GM19239 (cell line): ENCODE results near the gene MDN1.

ENCODE experiments used
- DNase-seq: peaks from one replicate; pipeline ENCODE4 v3.0.0; 2011; ENCODE audit warnings: low spot score; ENCODE audit not compliant: insufficient read length
- FAIRE-seq: peaks from 2 replicates; lab custom pipeline; 2011; peaks lifted over from hg19 to GRCh38; lab: Jason Lieb, UNC

Gene MDN1

GRCh38 chr6:89619567-89619966 lies 200.0 kb downstream of the MDN1 start:
- no peak for FAIRE-seq

DNA sequence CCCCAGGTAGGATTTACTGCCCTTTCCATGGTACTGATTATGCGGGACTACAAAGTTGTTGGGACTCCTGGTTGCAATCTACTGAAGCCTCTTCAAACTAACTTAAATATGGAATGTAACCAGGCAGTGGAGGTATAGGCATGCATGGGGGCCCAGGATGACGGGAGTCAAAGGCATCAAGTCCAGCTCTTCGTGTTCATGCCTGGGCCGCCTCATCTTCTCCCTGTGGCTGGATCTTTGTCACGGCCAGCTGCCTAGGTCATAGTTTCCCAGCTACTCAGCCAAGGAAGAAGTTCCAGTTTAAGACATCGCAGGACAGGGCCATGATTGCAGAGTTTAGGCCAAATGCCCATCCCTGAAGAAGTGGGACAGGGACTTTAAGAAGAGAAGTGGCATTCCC lies 201.6 kb downstream of the MDN1 start:
- FAIRE-seq (no peak), DNase-seq (no peak)

More at GRCh38 chr6:89619567-89619966, 200.0 kb downstream of the MDN1 start:
- DNase-seq: no peak

- FAIRE-seq (no peak), DNase-seq (no peak)
Measured at GRCh38 chr6:89616531-89616930, 203.1 kb downstream of the MDN1 start.

DNA sequence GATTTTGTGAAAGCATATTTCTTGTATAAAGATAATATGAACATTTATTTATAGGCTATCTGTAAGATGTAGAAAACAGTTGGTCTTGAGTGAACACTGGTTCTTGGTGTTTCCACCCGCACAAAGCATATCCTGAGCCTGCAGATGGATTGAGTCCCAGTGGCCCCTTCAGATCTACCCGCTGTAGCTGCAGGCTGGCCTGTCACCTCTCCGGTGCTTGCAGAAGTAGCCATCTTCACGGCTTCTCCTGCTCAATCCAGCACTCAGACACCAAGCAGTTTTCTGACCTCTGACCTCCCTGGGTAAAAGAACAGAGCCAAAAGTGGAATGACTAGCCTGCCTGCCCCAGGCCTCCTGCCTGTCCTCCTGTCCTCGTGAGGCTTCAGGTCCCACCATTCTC lies 203.7 kb downstream of the MDN1 start:
- FAIRE-seq (no peak), DNase-seq (no peak)

DNA sequence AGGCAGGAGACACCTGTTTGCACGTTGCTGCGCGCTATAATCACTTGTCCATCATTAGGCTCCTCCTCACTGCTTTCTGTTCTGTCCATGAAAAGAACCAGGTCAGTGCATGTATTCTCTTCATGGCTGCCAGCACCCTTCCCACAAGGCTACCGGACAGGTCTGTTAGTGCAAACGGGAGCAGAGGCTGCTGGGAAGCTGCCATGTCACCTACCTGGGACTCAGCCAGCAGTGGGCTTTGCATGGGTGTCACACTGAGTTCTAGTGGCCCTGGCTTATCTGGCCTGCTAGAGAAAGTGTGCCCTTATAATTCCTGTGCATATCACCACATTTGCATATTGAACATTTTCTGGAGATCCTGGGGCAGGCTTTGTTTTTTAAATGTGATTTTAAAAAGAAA lies 205.8 kb downstream of the MDN1 start:
- FAIRE-seq (no peak), DNase-seq (no peak)

DNA sequence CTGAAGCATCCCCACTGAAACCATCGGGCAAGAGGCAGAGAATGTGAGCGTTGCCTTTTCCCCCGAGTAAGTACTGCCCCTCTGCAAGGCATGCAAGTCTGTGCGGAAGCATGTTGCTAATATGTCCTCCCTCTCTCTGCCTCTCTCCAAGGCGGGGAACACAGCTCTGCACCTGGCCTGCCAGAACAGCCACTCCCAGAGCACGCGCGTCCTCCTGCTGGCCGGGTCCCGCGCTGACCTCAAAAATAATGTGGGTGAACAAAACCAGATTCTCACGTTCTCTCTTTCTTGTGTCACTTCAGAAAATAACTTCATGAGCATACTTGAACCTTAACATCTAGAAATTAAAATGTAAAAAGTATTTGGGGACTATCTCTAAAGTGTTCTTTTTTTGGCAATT lies 207.5 kb downstream of the MDN1 start:
- FAIRE-seq (no peak), DNase-seq (no peak)

- FAIRE-seq (no peak), DNase-seq (no peak)
Measured at GRCh38 chr6:89611666-89612065, 207.9 kb downstream of the MDN1 start.

DNA sequence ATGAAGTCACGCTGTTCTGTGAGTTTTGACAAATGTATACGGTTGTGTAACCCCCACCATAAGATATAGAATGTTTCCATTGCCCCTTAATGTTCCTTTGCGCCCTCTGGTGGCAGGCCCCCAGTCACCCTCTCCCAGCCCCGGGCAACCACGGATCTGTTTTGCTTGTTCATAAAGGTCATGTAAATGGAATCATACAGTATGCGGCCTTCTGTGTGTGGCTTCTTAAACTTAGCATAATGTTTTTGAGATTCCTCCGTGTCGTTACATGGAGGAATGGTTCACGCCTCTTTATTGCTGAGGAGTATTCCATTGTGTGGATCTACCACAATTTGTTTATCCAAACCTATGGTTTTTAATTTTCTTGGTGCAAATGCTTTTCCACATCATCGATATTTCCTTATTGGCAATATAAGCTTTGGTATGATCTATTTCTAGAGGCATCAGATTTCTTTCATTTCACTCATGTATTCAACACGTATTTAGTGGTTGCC lies 209.4 kb downstream of the MDN1 start:
- FAIRE-seq (peak; percentile 87), DNase-seq (peak; percentile 46)

DNA sequence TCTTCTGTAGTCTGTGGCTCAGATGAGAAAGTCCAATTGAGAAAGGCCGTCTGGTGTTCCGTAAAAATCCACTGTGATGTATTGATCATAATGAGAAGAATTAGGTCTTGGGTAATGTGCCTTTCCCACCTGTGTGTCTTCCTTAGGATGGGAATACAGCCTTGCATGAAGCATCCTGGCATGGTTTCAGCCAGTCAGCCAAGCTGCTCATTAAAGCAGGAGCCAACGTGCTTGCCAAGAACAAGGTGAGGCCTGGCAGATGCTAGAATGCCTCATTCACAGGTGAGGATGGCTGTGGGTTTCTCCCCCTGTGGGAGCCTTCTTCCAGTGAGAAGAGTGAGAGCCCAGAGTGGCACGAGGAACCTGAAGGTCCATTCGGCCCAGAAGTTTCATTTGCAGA lies 213.7 kb downstream of the MDN1 start:
- no peak for DNase-seq
- FAIRE-seq: no peak

DNA sequence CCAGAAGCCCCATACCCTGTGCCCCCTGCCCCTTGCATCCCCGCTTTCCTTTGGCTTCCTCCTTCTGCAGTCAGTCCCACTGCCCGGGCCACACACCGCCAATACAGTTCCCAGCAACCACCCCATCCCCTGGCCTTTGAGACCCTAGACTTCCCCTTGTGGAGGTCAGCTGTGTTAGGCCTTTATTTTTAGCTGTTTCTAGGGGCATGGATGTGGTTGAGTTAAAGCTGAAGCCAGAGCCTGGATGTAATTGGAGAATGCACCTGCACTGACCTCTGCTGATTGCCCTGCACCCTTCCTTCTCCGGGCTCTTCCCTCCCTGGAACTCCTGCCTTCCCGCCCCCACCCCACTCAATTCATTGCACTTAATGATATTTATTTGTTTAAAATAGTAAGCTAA lies 214.9 kb downstream of the MDN1 start:
- FAIRE-seq (no peak), DNase-seq (no peak)

DNA sequence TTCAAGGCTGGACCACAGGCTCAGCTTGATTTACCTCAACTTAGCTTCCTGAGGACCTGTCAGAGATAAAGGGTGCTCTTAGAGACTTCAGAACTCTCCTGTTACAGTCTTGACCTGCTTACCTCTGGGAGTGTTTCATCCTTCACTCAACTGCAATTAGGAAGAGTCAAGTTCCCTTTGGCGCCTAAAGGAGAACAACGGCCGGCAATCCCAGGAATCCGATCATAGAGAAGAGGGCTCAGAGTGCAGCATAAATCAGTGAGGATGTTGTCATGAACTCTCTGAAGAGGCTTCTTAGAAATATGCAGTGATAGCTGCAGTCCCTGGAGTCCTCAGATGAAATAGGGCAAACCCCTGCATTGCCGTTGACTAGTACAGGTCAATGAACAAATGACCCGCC lies 217.4 kb downstream of the MDN1 start:
- FAIRE-seq (no peak), DNase-seq (no peak)

DNA sequence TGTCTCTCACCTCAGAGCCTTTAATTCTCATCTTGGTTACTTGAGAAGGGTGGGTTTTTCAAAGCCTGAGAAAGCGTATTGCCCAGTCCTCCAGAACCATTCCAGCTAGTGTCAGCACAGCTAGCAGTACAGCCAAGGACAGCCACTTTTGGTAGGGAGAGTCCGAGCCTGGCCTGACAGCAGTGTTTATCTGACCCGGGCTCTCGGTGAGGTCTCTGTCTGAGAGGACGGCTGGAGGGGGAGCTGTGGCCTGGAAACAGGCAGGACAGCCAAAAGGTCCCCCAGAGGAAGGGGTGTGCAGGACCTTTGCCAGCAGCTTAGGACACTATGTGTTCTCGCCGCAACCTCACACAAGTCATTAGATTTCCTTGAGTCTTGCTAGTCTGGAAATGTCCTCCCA lies 219.9 kb downstream of the MDN1 start:
- no peak for FAIRE-seq

DNA sequence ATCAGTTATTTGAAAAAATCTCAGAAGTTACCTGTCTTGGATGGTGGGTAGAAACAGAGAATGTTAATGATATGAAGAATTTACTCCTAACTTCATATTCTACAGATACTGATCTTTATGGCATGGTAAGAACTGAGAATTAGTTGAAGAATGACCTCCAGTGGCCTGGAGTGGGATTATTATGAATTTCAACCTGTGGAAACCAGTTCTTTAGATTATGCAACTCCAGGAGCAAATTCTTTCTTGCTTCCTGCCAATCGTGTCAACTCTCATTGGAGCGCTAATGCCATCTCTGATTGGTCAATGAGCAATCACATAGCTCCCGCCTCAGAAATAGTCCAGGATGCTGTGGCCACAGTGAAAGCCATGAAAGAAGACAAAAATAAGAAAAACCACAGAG lies 221.6 kb downstream of the MDN1 start:
- FAIRE-seq: peak; percentile 8
- DNase-seq: no peak

More for the DNA sequence above, 219.9 kb downstream of the MDN1 start:
- no peak for DNase-seq

DNA sequence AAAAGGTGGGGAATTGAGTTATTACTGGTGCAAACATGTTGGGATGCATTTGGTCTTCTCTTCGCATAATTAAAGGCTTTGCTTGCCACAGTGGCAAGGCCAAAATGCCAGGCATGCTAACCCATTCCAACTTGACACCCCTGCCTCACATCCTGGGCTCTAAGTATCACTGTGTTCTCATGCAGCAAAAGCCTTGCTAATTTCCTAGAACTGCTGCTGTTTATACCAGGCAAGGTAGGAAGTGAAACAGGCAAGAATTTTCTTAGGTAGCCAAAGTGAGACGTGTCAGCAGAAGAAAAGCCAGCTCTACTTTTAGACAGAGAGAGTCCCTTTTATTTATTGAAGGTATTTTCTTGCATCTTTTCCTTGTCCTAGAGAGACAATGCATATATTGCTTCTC lies 222.2 kb downstream of the MDN1 start:
- no peak for FAIRE-seq
- DNase-seq: no peak

- FAIRE-seq (no peak), DNase-seq (no peak)
Measured at GRCh38 chr6:89596484-89596883, 223.1 kb downstream of the MDN1 start.

DNA sequence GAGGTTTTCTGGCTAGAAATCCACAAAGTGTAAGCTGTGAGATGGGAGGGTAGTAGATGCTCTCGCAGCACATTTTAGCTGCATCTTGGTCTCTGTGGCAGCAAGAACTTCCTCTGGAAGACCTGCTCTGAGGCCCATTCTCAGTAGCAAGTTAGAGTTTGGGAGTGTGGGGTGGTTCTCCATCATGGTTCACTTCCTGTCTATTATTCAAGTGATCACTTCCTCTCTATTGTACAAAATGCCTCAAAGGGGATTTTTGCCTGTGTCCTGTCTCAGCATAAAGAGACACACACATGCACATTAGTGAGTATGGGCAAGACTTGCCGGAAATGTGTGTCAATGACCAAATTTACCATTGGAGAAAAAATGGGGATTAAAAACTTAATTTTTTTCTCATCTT lies 223.5 kb downstream of the MDN1 start:
- peak; percentile 80 for FAIRE-seq
- peak; percentile 32 for DNase-seq
